ENCODE data around the gene RAP1GAP2.

The RAP1GAP2 gene

DNA sequence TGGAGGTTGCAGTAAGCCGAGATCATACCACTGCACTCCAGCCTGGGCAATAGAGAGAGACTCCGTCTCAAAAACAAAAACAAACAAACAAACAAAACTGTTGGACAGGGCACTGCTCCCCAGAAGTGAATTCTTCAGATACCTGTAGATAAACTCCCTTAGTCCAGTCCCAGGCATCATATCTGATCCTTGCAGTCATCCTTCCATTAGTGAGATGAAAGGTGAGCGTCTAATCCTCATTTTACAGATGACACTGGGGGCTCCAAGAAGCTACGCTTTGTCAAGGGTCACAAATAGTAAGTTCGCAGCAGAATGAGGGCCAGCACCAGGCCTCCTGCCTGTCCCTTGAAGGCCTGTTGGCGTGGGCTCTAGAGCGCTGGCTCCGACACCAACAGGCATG is 165.2 kb downstream of the RAP1GAP2 start:
- in situ Hi-C loops (cut with HindIII; ENCODE audit: low sequenced_read_pairs) = no loop called here
- no peak overlapping the region for H3K4me3 ChIP-seq (ENCODE audit: low read depth, low read length)
- DNase-seq (ENCODE audit: low read depth) = no peak
- TF ChIP-seq, protein P1, sequence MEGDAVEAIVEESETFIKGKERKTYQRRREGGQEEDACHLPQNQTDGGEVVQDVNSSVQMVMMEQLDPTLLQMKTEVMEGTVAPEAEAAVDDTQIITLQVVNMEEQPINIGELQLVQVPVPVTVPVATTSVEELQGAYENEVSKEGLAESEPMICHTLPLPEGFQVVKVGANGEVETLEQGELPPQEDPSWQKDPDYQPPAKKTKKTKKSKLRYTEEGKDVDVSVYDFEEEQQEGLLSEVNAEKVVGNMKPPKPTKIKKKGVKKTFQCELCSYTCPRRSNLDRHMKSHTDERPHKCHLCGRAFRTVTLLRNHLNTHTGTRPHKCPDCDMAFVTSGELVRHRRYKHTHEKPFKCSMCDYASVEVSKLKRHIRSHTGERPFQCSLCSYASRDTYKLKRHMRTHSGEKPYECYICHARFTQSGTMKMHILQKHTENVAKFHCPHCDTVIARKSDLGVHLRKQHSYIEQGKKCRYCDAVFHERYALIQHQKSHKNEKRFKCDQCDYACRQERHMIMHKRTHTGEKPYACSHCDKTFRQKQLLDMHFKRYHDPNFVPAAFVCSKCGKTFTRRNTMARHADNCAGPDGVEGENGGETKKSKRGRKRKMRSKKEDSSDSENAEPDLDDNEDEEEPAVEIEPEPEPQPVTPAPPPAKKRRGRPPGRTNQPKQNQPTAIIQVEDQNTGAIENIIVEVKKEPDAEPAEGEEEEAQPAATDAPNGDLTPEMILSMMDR (IDR thresholded peaks at IDR 0.05; ENCODE audit: low read depth, low read length, missing control alignments) = no peak

DNA sequence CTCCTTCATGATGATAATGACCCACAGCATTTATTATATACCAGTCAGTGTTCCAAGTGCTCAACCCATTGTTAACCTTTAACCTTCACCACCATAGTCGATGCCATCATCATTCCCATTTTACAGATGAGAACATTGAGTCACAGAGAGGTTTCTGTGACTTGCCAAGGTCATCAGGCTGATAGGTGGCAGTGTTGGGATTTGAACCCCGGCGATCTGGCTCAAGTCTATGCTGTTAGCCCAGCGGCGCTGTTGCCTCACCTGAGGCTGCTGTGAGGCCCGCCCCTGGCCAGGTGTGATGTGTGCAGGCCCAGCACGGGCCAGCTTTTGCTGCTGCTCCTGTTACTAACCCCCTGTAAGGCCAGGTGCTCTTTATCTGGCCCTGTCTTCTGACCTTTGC is 166.0 kb downstream of the RAP1GAP2 start:
- in situ Hi-C loops (cut with HindIII; ENCODE audit: low sequenced_read_pairs) = no loop called here
- no peak overlapping the region for H3K4me3 ChIP-seq (ENCODE audit: low read depth, low read length)
- TF ChIP-seq, protein P1 (IDR thresholded peaks at IDR 0.05; ENCODE audit: low read depth, low read length, missing control alignments) = no peak
- DNase-seq (ENCODE audit: low read depth) = no peak

DNA sequence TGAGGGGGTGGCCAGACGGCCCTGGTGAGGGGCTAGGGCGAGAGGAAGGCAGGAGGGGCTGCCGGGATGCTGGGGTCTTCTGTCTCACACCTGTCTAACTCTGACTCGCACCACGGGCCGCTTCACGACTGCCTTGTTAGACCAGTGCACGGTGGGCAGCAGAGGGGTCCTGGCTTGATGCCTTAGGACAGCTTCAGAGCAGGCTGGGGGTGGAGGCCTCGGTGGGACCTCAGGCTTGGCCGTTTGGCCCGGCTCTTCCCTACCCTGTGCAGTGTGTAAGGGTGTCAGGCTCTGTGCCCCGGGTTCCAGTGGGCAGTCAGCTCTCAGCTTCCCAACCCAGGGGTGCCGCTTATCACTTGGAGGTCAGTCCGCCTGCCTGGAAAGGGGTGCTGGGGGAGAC is 166.5 kb downstream of the RAP1GAP2 start:
- in situ Hi-C loops (cut with HindIII; ENCODE audit: low sequenced_read_pairs) = no loop called here
- TF ChIP-seq, protein P1 (IDR thresholded peaks at IDR 0.05; ENCODE audit: low read depth, low read length, missing control alignments) = no peak
- no peak for DNase-seq (ENCODE audit: low read depth)
- H3K4me3 ChIP-seq (ENCODE audit: low read depth, low read length) = no peak overlapping the region

DNA sequence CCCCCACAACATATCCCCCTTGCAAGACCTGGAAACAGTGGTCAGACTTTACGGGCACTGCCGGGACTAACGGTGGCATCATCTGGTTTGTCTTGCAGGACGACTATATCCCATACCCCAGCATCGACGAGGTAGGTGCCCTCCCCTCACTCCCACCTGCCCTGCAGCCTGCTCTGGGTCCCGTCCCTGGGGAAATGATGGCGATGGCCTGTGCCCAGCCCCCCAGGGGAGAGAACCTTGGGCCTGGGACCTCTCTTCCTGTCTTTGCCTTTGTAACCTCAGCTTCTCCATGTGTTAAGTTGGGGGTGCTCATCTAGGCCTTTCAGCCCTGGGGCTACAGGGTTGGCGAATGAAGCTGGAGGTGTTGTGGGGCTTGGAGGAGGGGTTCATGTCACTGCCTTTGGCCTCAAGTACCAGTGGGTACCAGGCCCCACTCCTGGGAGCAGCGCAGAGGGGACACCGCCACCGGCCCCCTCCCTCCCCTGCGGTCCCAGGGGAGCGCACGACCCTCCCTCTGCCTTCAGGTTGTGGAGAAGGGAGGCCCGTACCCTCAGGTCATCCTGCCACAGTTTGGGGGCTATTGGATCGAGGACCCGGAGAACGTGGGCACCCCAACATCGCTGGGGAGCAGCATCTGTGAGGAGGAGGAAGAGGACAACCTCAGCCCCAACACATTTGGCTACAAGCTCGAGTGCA is 167.2 kb downstream of the RAP1GAP2 start:
- no peak for DNase-seq (ENCODE audit: low read depth)
- TF ChIP-seq, protein P1 (IDR thresholded peaks at IDR 0.05; ENCODE audit: low read depth, low read length, missing control alignments) = no peak
- in situ Hi-C loops (cut with HindIII; ENCODE audit: low sequenced_read_pairs) = no loop called here

DNA sequence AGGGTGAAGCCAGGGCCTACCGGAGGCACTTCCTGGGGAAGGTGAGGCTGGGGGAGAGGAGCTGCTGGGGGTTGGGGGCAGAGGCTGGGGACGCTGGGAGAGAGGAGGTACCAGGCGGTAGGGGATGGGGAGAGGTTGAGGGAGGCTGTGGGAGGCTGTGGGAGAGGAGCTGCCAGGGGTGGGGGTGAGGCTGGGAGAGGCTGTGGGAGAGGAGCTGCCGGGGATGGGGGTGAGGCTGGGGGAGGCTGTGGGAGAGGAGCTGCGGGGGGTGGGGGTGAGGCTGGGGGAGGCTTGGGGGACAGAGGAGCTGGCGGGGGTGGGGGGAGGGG is 167.8 kb downstream of the RAP1GAP2 start:
- TF ChIP-seq, protein P1 (IDR thresholded peaks at IDR 0.05; ENCODE audit: low read depth, low read length, missing control alignments) = no peak
- no peak overlapping the region for H3K4me3 ChIP-seq (ENCODE audit: low read depth, low read length)
- DNase-seq (ENCODE audit: low read depth) = no peak
- in situ Hi-C loops (cut with HindIII; ENCODE audit: low sequenced_read_pairs) = no loop called here

More for the DNA sequence above, 167.2 kb downstream of the RAP1GAP2 start:
- no peak overlapping the region for H3K4me3 ChIP-seq (ENCODE audit: low read depth, low read length)

DNA sequence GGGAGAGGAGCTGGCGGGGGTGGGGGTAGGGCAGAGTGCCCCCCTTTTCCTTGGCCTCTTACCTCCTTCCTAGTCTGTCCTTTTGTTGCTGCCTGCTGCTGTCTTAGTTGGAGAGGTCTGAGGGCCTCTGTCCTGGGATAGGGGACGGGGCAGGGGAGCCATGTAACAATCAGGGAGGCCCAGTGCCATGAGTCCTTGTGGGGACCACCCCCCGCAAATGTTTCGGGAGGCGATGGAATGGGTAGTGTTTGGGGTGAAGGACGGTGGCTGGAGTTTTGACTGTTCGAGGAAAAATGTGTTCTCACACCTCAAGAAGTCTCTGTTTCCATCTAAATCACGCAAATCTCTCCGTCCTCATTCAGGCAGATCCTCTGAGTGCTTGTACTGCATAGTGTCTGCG is 168.1 kb downstream of the RAP1GAP2 start:
- H3K4me3 ChIP-seq (ENCODE audit: low read depth, low read length) = no peak overlapping the region
- TF ChIP-seq, protein P1 (IDR thresholded peaks at IDR 0.05; ENCODE audit: low read depth, low read length, missing control alignments) = no peak
- in situ Hi-C loops (cut with HindIII; ENCODE audit: low sequenced_read_pairs) = no loop called here
- no peak for DNase-seq (ENCODE audit: low read depth)
